Mesenchymal stem cell (in vitro differentiated cells and primary cell): Measurements from ENCODE around the gene LRRC14B.

Source experiments
- DNase-seq: peaks from one replicate; pipeline ENCODE4 v3.0.0-alpha.2; 2013
- H2AFZ ChIP-seq: one replicate; pipeline ENCODE4 v1.6.1; 2013; ENCODE audit warnings: low read depth, mild to moderate bottlenecking, control low read depth, inconsistent platforms, low read length, moderate library complexity
- H2AK5ac ChIP-seq: 2 replicates; pipeline ENCODE4 v1.6.1; 2013; ENCODE audit warnings: low read length, moderate library complexity, mild to moderate bottlenecking, inconsistent platforms; ENCODE audit not compliant: severe bottlenecking
- H2BK120ac ChIP-seq: one replicate; pipeline ENCODE4 v1.6.1; 2013; ENCODE audit warnings: low read depth, mild to moderate bottlenecking, inconsistent platforms, low read length, moderate library complexity
- H2BK12ac ChIP-seq, 2 experiments: one replicate each; pipeline ENCODE4 v1.6.1; 2013; ENCODE audit warnings: inconsistent platforms in 2 of 2, low read length in 2 of 2, mild to moderate bottlenecking in 2 of 2, moderate library complexity in 2 of 2, control low read depth in 1 of 2
- H2BK15ac ChIP-seq: one replicate; pipeline ENCODE4 v1.6.1; 2013; ENCODE audit warnings: mild to moderate bottlenecking, low read depth, inconsistent platforms; ENCODE audit not compliant: poor library complexity, severe bottlenecking
- H2BK5ac ChIP-seq: 2 replicates; pipeline ENCODE4 v1.6.1; 2013; ENCODE audit warnings: low read depth, mild to moderate bottlenecking, low read length, control low read depth, inconsistent platforms; ENCODE audit not compliant: poor library complexity, severe bottlenecking
- H3K14ac ChIP-seq, 2 experiments: one replicate each; pipeline ENCODE4 v1.6.1; 2013; ENCODE audit warnings: inconsistent platforms in 2 of 2, low read length in 2 of 2, control low read depth in 1 of 2, mild to moderate bottlenecking in 1 of 2, moderate library complexity in 1 of 2
- H3K18ac ChIP-seq, 2 experiments: one replicate each; pipeline ENCODE4 v1.6.1; 2013; ENCODE audit warnings: inconsistent platforms in 2 of 2, low read length in 2 of 2, control low read depth in 1 of 2, low read depth in 1 of 2, mild to moderate bottlenecking in 1 of 2
- H3K23ac ChIP-seq, 2 experiments: one replicate each; pipeline ENCODE4 v1.6.1; 2013; ENCODE audit warnings: inconsistent platforms in 2 of 2, low read length in 2 of 2, mild to moderate bottlenecking in 2 of 2, moderate library complexity in 2 of 2, control low read depth in 1 of 2
- H3K27ac ChIP-seq: 2 replicates; pipeline ENCODE4 v1.5.1; 2013; ENCODE audit warnings: mild to moderate bottlenecking, moderate library complexity, low read length, control low read depth, inconsistent platforms; ENCODE audit not compliant: poor library complexity, severe bottlenecking
- H3K27me3 ChIP-seq, 2 experiments: 2 replicates each; pipeline versions ENCODE4 v1.6.1 to v1.7.0; 2013; ENCODE audit warnings: low read length in 2 of 2, mild to moderate bottlenecking in 2 of 2, moderate library complexity in 2 of 2, control low read depth in 1 of 2, inconsistent platforms in 1 of 2; ENCODE audit not compliant: control insufficient read depth in 1 of 2, insufficient read depth in 1 of 2
- H3K36me3 ChIP-seq, 2 experiments: 2 replicates each; pipeline versions ENCODE4 v1.6.1 to v1.7.0; 2013; ENCODE audit warnings: low read length in 2 of 2, control low read depth in 1 of 2, inconsistent platforms in 1 of 2, low read depth in 1 of 2, mild to moderate bottlenecking in 1 of 2; ENCODE audit not compliant: insufficient read depth in 2 of 2, control insufficient read depth in 1 of 2
- H3K4ac ChIP-seq, 2 experiments: one replicate each; pipeline ENCODE4 v1.6.1; 2013; ENCODE audit warnings: inconsistent platforms in 2 of 2, low read length in 2 of 2, mild to moderate bottlenecking in 2 of 2, moderate library complexity in 2 of 2, control low read depth in 1 of 2, low read depth in 1 of 2
- H3K4me1 ChIP-seq: 2 replicates; pipeline ENCODE4 v1.6.1; 2013; ENCODE audit warnings: low read depth, low read length, control low read depth; ENCODE audit not compliant: control insufficient read depth, insufficient read depth
- H3K4me2 ChIP-seq: 2 replicates; pipeline ENCODE4 v1.6.1; 2013; ENCODE audit warnings: low read length, mild to moderate bottlenecking, inconsistent platforms; ENCODE audit not compliant: poor library complexity, severe bottlenecking
- H3K4me3 ChIP-seq, 2 experiments: 2 replicates each; pipeline versions ENCODE4 v1.5.1 to v1.7.0; 2013; ENCODE audit warnings: low read length in 2 of 2, mild to moderate bottlenecking in 2 of 2, control low read depth in 1 of 2, low read depth in 1 of 2; ENCODE audit not compliant: insufficient read depth in 1 of 2
- H3K79me1 ChIP-seq: replicated peaks from 2 replicates; pipeline ENCODE4 v1.6.1; 2013; ENCODE audit warnings: mild to moderate bottlenecking, control low read depth, low read length, inconsistent platforms; ENCODE audit not compliant: poor library complexity, severe bottlenecking
- H3K9ac ChIP-seq: 2 replicates; pipeline ENCODE4 v1.7.0; 2013; ENCODE audit warnings: mild to moderate bottlenecking, low read length, moderate library complexity
- H3K9me3 ChIP-seq: 2 replicates; pipeline ENCODE4 v1.7.0; 2013; ENCODE audit warnings: mild to moderate bottlenecking, low read length; ENCODE audit not compliant: control insufficient read depth
- H4K8ac ChIP-seq: one replicate; pipeline ENCODE4 v1.6.1; 2013; ENCODE audit warnings: inconsistent platforms, mild to moderate bottlenecking, low read length, moderate library complexity
- H4K91ac ChIP-seq: one replicate; pipeline ENCODE4 v1.6.1; 2013; ENCODE audit warnings: mild to moderate bottlenecking, low read length, inconsistent platforms
- WGBS: methylation state at CpG from one replicate; pipeline ENCODE4 v1.1.7; 2013; ENCODE audit warnings: mixed read lengths; 5-methylcytosine and 5-hydroxymethylcytosine counted together

LRRC14B gene

GRCh38 chr5:160921-161802 lies 30.1 kb upstream of the LRRC14B start:
- no peak overlapping the region for H3K4me2 ChIP-seq
- H3K27ac ChIP-seq, result no peak overlapping the region
- peaks cover 0 to 62% of the 10 kb centered on the region in 2 experiments for H3K27me3 ChIP-seq
- H3K9me3 ChIP-seq, result no peaks in the 10 kb centered on the region
- no peak overlapping the region for H2BK120ac ChIP-seq
- no peak overlapping the region for H3K18ac ChIP-seq
- no peak overlapping the region for H2BK12ac ChIP-seq
- no peak overlapping the region for H3K14ac ChIP-seq
- H3K9ac ChIP-seq, result no peak overlapping the region
- no peaks in the 10 kb centered on the region for H3K79me1 ChIP-seq
- no peaks in the 10 kb centered on the region for H3K36me3 ChIP-seq
- no peak overlapping the region for H2AK5ac ChIP-seq
- H2AFZ ChIP-seq, result no peak overlapping the region
- H2BK5ac ChIP-seq, result no peak overlapping the region
- no peak overlapping the region for H4K91ac ChIP-seq
- H2BK15ac ChIP-seq, result no peak overlapping the region
- H3K4ac ChIP-seq, result no peak overlapping the region
- H3K4me3 ChIP-seq, result no peak overlapping the region
- no peak overlapping the region for H3K23ac ChIP-seq
- DNase-seq, result no peak
- WGBS, result 86% methylated on average over 23 of the region's 23 CpGs
- H3K4me1 ChIP-seq, result peaks cover 22% of the 10 kb centered on the region
- no peak overlapping the region for H4K8ac ChIP-seq

GRCh38 chr5:161803-162110 lies 29.5 kb upstream of the LRRC14B start:
- H3K4ac ChIP-seq, result no peak overlapping the region
- H2AK5ac ChIP-seq, result no peak overlapping the region
- H4K8ac ChIP-seq, result no peak overlapping the region
- no peak overlapping the region for H2BK12ac ChIP-seq
- H4K91ac ChIP-seq, result no peak overlapping the region
- H3K4me3 ChIP-seq, result no peak overlapping the region
- 93% methylated on average over 17 of the region's 17 CpGs for WGBS
- no peaks in the 10 kb centered on the region for H3K9me3 ChIP-seq
- H3K27me3 ChIP-seq, result peaks cover 0 to 56% of the 10 kb centered on the region in 2 experiments
- no peak overlapping the region for H2BK15ac ChIP-seq
- no peak for DNase-seq
- H3K9ac ChIP-seq, result no peak overlapping the region
- H3K18ac ChIP-seq, result no peak overlapping the region
- H3K14ac ChIP-seq, result no peak overlapping the region
- no peak overlapping the region for H3K27ac ChIP-seq
- no peak overlapping the region for H2AFZ ChIP-seq
- no peaks in the 10 kb centered on the region for H3K79me1 ChIP-seq
- no peak overlapping the region for H3K4me2 ChIP-seq
- no peak overlapping the region for H2BK5ac ChIP-seq
- no peak overlapping the region for H3K23ac ChIP-seq
- no peak overlapping the region for H2BK120ac ChIP-seq
- H3K4me1 ChIP-seq, result peaks cover 17% of the 10 kb centered on the region
- no peaks in the 10 kb centered on the region for H3K36me3 ChIP-seq

GRCh38 chr5:162190-162564 lies 29.1 kb upstream of the LRRC14B start:
- Histone ChIP-seq H3K4me1 (peaks cover 18% of the 10 kb centered on the region), H3K9ac (no peak overlapping the region)
- 91% methylated on average over 19 of the region's 19 CpGs for WGBS

GRCh38 chr5:162565-163337 lies 28.5 kb upstream of the LRRC14B start:
- no peaks in the 10 kb centered on the region for H3K36me3 ChIP-seq
- H3K27me3 ChIP-seq, result peaks cover 0 to 46% of the 10 kb centered on the region in 2 experiments
- no peak overlapping the region for H3K4me3 ChIP-seq
- H4K8ac ChIP-seq, result no peak overlapping the region
- no peak overlapping the region for H2BK12ac ChIP-seq
- H4K91ac ChIP-seq, result no peak overlapping the region
- no peak overlapping the region for H2BK5ac ChIP-seq
- H2AFZ ChIP-seq, result no peak overlapping the region
- no peak overlapping the region for H2BK15ac ChIP-seq
- H3K27ac ChIP-seq, result no peak overlapping the region
- peaks cover 22% of the 10 kb centered on the region for H3K4me1 ChIP-seq
- DNase-seq, result no peak
- H3K79me1 ChIP-seq, result no peaks in the 10 kb centered on the region
- WGBS, result 83% methylated on average over 23 of the region's 23 CpGs
- H3K18ac ChIP-seq, result no peak overlapping the region
- H3K9ac ChIP-seq, result no peak overlapping the region
- no peak overlapping the region for H2AK5ac ChIP-seq
- no peak overlapping the region for H3K4me2 ChIP-seq
- H2BK120ac ChIP-seq, result no peak overlapping the region
- no peak overlapping the region for H3K23ac ChIP-seq
- H3K4ac ChIP-seq, result no peak overlapping the region
- no peak overlapping the region for H3K14ac ChIP-seq
- no peaks in the 10 kb centered on the region for H3K9me3 ChIP-seq

More at GRCh38 chr5:162190-162564, 29.1 kb upstream of the LRRC14B start:
- Histone ChIP-seq H3K4me3 (no peak overlapping the region), H3K4ac (no peak overlapping the region), H2BK15ac (no peak overlapping the region), H3K18ac (no peak overlapping the region), H2AK5ac (no peak overlapping the region), H3K4me2 (no peak overlapping the region), H3K23ac (no peak overlapping the region), H2AFZ (no peak overlapping the region), H2BK12ac (no peak overlapping the region), H4K8ac (no peak overlapping the region), H4K91ac (no peak overlapping the region), H3K14ac (no peak overlapping the region), H3K36me3 (no peaks in the 10 kb centered on the region), H3K27me3 (peaks cover 0 to 52% of the 10 kb centered on the region in 2 experiments), H3K79me1 (no peaks in the 10 kb centered on the region), H3K9me3 (no peaks in the 10 kb centered on the region), H3K27ac (no peak overlapping the region), H2BK5ac (no peak overlapping the region), H2BK120ac (no peak overlapping the region)
- DNase-seq, result no peak
